Uterus (tissue), 4 donors: ENCODE data around the gene RRP9. TPM values are rescaled to one million over a fixed set of nuclear protein-coding genes. Genes with fewer than 3 reads are reported as not detected.

Experiments
- DNase-seq, 2 donors: peaks; one replicate each; pipeline ENCODE4 v3.0.0-alpha.2; 2019 to 2020
- H3K27ac ChIP-seq, 2 donors: fragments of 200-600 bp; sonication (generic); 1 replicate in 1 of 2; 2 replicates in 1 of 2; pipeline ENCODE4 v1.5.1; 2016 to 2018
- H3K27me3 ChIP-seq, 2 donors: fragments of 200-600 bp; sonication (generic); one replicate each; pipeline ENCODE4 v1.5.1; 2018 to 2019; ENCODE audit warnings: control low read depth in 1 of 2
- H3K36me3 ChIP-seq, 2 donors: fragments of 200-600 bp; sonication (generic); one replicate each; pipeline ENCODE4 v1.5.1; 2019; ENCODE audit warnings: control low read depth in 1 of 2
- H3K4me1 ChIP-seq, 2 donors: fragments of 200-600 bp; sonication (generic); one replicate each; pipeline ENCODE4 v1.5.1; 2018 to 2019; ENCODE audit warnings: control low read depth in 1 of 2
- H3K4me3 ChIP-seq, 2 donors: fragments of 200-600 bp; sonication (generic); 1 replicate in 1 of 2; 2 replicates in 1 of 2; pipeline ENCODE4 v1.5.1; 2018 to 2019; ENCODE audit warnings: mild to moderate bottlenecking in 1 of 2
- H3K9me3 ChIP-seq, 2 donors: fragments of 200-600 bp; sonication (generic); one replicate each; pipeline ENCODE4 v1.5.1; 2019; ENCODE audit warnings: control low read depth in 1 of 2
- CTCF ChIP-seq, 4 experiments: fragments of 200-600 bp in 2 of 4; fragments of 450-650 bp in 2 of 4; sonication (generic) in 2 of 4; IDR thresholded peaks; one replicate each; pipeline ENCODE4 v1.5.1; 2016 to 2019; ENCODE audit warnings: antibody characterized with exemption in 4 of 4, mild to moderate bottlenecking in 2 of 4, moderate library complexity in 1 of 4
- POLR2A ChIP-seq, 2 donors: fragments of 450-650 bp; IDR thresholded peaks; one replicate each; pipeline ENCODE4 v1.6.1; 2016; ENCODE audit warnings: antibody characterized with exemption in 2 of 2, mild to moderate bottlenecking in 1 of 2, moderate library complexity in 1 of 2
- intact Hi-C: fragments of 100-400 bp; cut with DNase I; formaldehyde crosslinking; loops from one replicate; pipeline ENCODE4 v1.15.1; 2023; ENCODE audit warnings: low total_unique reads
- total RNA-seq, 4 donors: library from RNA; depleted of rRNA in 3 of 4; stranded (reverse); fragments of >200 nt in 3 of 4; gene quantifications; one replicate each; pipeline versions ENCODE4 v1.1.0 to v1.2.4, GENCODE V29; 2014 to 2023
- donor health status: DM: yes; HTN: yes; CAD: no.

RRP9 gene
- total RNA-seq, 4 donors from 2014 or later, result 4.4 to 20.5 (median 11.6) TPM

GRCh38 chr3:51945031-51945840, 3.5 kb upstream of the RRP9 start:
- no peak overlapping the region for H3K27ac ChIP-seq
- H3K9me3 ChIP-seq, result no peaks in the 10 kb centered on the region
- no peaks in the 10 kb centered on the region for H3K36me3 ChIP-seq
- H3K4me3 ChIP-seq, result no peak overlapping the region
- no peaks in the 10 kb centered on the region for H3K27me3 ChIP-seq
- peaks cover 0 to 6% of the 10 kb centered on the region in 2 donors for H3K4me1 ChIP-seq
- intact Hi-C loops, result no loop called here
- DNase-seq, result no peak
- no peak for TF ChIP-seq POLR2A (IDR thresholded peaks at IDR 0.05)
- TF ChIP-seq CTCF (IDR thresholded peaks at IDR 0.05), result no peak

- TF ChIP-seq CTCF (IDR thresholded peaks at IDR 0.05) (no peak), POLR2A (IDR thresholded peaks at IDR 0.05) (no peak)
- Histone ChIP-seq H3K27me3 (no peaks in the 10 kb centered on the region), H3K27ac (no peak overlapping the region), H3K4me1 (peaks cover 0 to 6% of the 10 kb centered on the region in 2 donors), H3K9me3 (no peaks in the 10 kb centered on the region), H3K4me3 (no peak overlapping the region), H3K36me3 (no peaks in the 10 kb centered on the region)
- no peak for DNase-seq
- intact Hi-C loops, result no loop called here
Observed at GRCh38 chr3:51944451-51945021, 2.8 kb upstream of the RRP9 start.

- H3K27ac ChIP-seq, result peak overlapping the region in 1 of 2 donors; percentile 93
- no peak for DNase-seq
- no peaks in the 10 kb centered on the region for H3K36me3 ChIP-seq
- TF ChIP-seq POLR2A (IDR thresholded peaks at IDR 0.05) (no peak), CTCF (IDR thresholded peaks at IDR 0.05) (no peak)
- H3K27me3 ChIP-seq, result no peaks in the 10 kb centered on the region
- intact Hi-C loops, result no loop called here
- H3K4me1 ChIP-seq, result peaks cover 0 to 6% of the 10 kb centered on the region in 2 donors
- H3K9me3 ChIP-seq, result no peaks in the 10 kb centered on the region
- no peak overlapping the region for H3K4me3 ChIP-seq
Observed at GRCh38 chr3:51943451-51944391, 2.0 kb upstream of the RRP9 start.

- peak; percentile 52 to 62 for DNase-seq
- intact Hi-C loops, result no loop called here
- H3K4me1 ChIP-seq, result peaks cover 0 to 6% of the 10 kb centered on the region in 2 donors
- peak overlapping the region; percentile 87 to 93 for H3K27ac ChIP-seq
- no peaks in the 10 kb centered on the region for H3K36me3 ChIP-seq
- TF ChIP-seq POLR2A (IDR thresholded peaks at IDR 0.05) (no peak), CTCF (IDR thresholded peaks at IDR 0.05) (no peak)
- H3K4me3 ChIP-seq, result peak overlapping the region; percentile 41 to 72
- no peaks in the 10 kb centered on the region for H3K9me3 ChIP-seq
- no peaks in the 10 kb centered on the region for H3K27me3 ChIP-seq
Observed at GRCh38 chr3:51942603-51943450, 1.1 kb upstream of the RRP9 start.
